Activated T-cell treated with anti-CD3 and anti-CD28 coated beads for 1 hour (primary cell): ENCODE data around the gene AVPI1.
"Not testable (repeated sequence)": the region's sequence is repeated elsewhere in the genome, so short reads cannot be mapped to it uniquely, and the experiment has no call there.

Source experiments
- DNase-seq: peaks from one replicate; pipeline ENCODE4 v3.0.0-alpha.2; 2020; ENCODE audit warnings: low read depth

The AVPI1 gene

GRCh38 chr10:97711640-97712572 lies 24.9 kb upstream of the AVPI1 start:
- DNase-seq: no peak

GRCh38 chr10:97708976-97709946 lies 22.2 kb upstream of the AVPI1 start:
- DNase-seq: peak; percentile 22

GRCh38 chr10:97708167-97708566 lies 21.1 kb upstream of the AVPI1 start:
- no peak for DNase-seq

GRCh38 chr10:97707134-97707861 lies 20.3 kb upstream of the AVPI1 start:
- DNase-seq: no peak

- no peak for DNase-seq
Measured at GRCh38 chr10:97705006-97705670, 18.1 kb upstream of the AVPI1 start.

GRCh38 chr10:97704341-97704740 lies 17.3 kb upstream of the AVPI1 start:
- DNase-seq: no peak

- DNase-seq: no peak
Measured at GRCh38 chr10:97703398-97704067, 16.5 kb upstream of the AVPI1 start.

- DNase-seq: peak; percentile 9
Measured at GRCh38 chr10:97701438-97702069, 14.5 kb upstream of the AVPI1 start.

- not testable (repeated sequence) for DNase-seq
Measured at GRCh38 chr10:97698072-97698655, 11.1 kb upstream of the AVPI1 start.

- no peak for DNase-seq
Measured at GRCh38 chr10:97690133-97690532, 3.1 kb upstream of the AVPI1 start.

- no peak for DNase-seq
Measured at GRCh38 chr10:97689559-97690020, 2.5 kb upstream of the AVPI1 start.

GRCh38 chr10:97687785-97688781 lies 1.0 kb upstream of the AVPI1 start:
- no peak for DNase-seq

- no peak for DNase-seq
Measured at GRCh38 chr10:97686301-97686961, 610 bp downstream of the AVPI1 start.

- no peak for DNase-seq
Measured at GRCh38 chr10:97685395-97685958, 1.6 kb downstream of the AVPI1 start.

- DNase-seq: no peak
Measured at GRCh38 chr10:97684866-97685394, 2.1 kb downstream of the AVPI1 start.

GRCh38 chr10:97684368-97684713 lies 2.7 kb downstream of the AVPI1 start:
- DNase-seq: not testable (repeated sequence)

- DNase-seq: no peak
Measured at GRCh38 chr10:97683556-97684367, 3.3 kb downstream of the AVPI1 start.
